IMR-90 (cell line): ENCODE measurements around the gene FBXO31. TPM values are rescaled to one million over a fixed set of nuclear protein-coding genes. Genes with fewer than 3 reads are reported as not detected.

ENCODE experiments used
- ATAC-seq: fragments of 200-7000 bp; cut with Tn5 transposase; 2 replicates; pipeline ENCODE4 v1.9.1; 2020; ENCODE audit warnings: low read depth, mild to moderate bottlenecking, moderate library complexity
- BruUV-seq: library from RNA; stranded (reverse); fragments of 400-500 nt; replicated peaks from 2 replicates; lab custom pipeline; 2021; lab: Mats Ljungman, UMichigan
- CTCF ChIA-PET: fragments of 300-600 bp; formaldehyde crosslinking; extraction: SDS; loops from one replicate; lab custom pipeline; 2021; ENCODE audit warnings: antibody characterized with exemption; lab: Yijun Ruan, JAX
- POLR2A ChIA-PET: fragments of 300-600 bp; sonication (Branson Sonifier 250); formaldehyde crosslinking; loops from one replicate; lab custom pipeline; 2022; ENCODE audit warnings: antibody characterized with exemption; ENCODE audit not compliant: unreplicated experiment; lab: Charles Lee
- DNase-seq: peaks from one replicate; pipeline ENCODE4 v3.0.0; 2013
- H2AFZ ChIP-seq: replicated peaks from 2 replicates; pipeline ENCODE3; 2013; ENCODE audit warnings: low read length, mild to moderate bottlenecking; ENCODE audit not compliant: poor library complexity
- H2AK5ac ChIP-seq: 2 replicates; pipeline ENCODE4 v1.6.1; 2013; ENCODE audit warnings: low read depth, low read length, inconsistent platforms
- H2AK9ac ChIP-seq: replicated peaks from 2 replicates; pipeline ENCODE3; 2013; ENCODE audit warnings: mild to moderate bottlenecking, low read depth, low read length, moderate library complexity; ENCODE audit not compliant: poor library complexity
- H2BK120ac ChIP-seq: 2 replicates; pipeline ENCODE4 v1.6.1; 2013; ENCODE audit warnings: low read depth, low read length, inconsistent platforms
- H2BK15ac ChIP-seq: 3 replicates; pipeline ENCODE4 v1.6.1; 2013; ENCODE audit warnings: low read depth, low read length, inconsistent platforms
- H2BK20ac ChIP-seq: 2 replicates; pipeline ENCODE4 v1.6.1; 2013; ENCODE audit warnings: low read depth, mild to moderate bottlenecking, inconsistent platforms, low read length, moderate library complexity
- H2BK5ac ChIP-seq: 2 replicates; pipeline ENCODE4 v1.6.1; 2013; ENCODE audit warnings: mild to moderate bottlenecking, low read depth, low read length, inconsistent platforms; ENCODE audit not compliant: poor library complexity, severe bottlenecking
- H3K14ac ChIP-seq: replicated peaks from 2 replicates; pipeline ENCODE4 v1.6.1; 2013; ENCODE audit warnings: low read depth, low read length, inconsistent platforms
- H3K18ac ChIP-seq: 2 replicates; pipeline ENCODE4 v1.6.1; 2013; ENCODE audit warnings: low read depth, low read length, control low read depth
- H3K23ac ChIP-seq: 2 replicates; pipeline ENCODE4 v1.6.1; 2013; ENCODE audit warnings: low read depth, low read length, inconsistent platforms
- H3K27ac ChIP-seq: 2 replicates; pipeline ENCODE4 v1.5.1; 2013; ENCODE audit warnings: mild to moderate bottlenecking, control low read depth, low read length; ENCODE audit not compliant: insufficient read depth
- H3K27me3 ChIP-seq: 2 replicates; pipeline ENCODE4 v1.6.1; 2013; ENCODE audit warnings: low read length; ENCODE audit not compliant: control insufficient read depth, insufficient read depth
- H3K36me3 ChIP-seq: 2 replicates; pipeline ENCODE4 v1.6.1; 2013; ENCODE audit warnings: low read length, mixed read lengths; ENCODE audit not compliant: control insufficient read depth, insufficient read depth
- H3K4ac ChIP-seq: 2 replicates; pipeline ENCODE4 v1.6.1; 2013; ENCODE audit warnings: low read depth, low read length, inconsistent platforms
- H3K4me1 ChIP-seq: 2 replicates; pipeline ENCODE4 v1.6.1; 2013; ENCODE audit warnings: low read length, mixed read lengths; ENCODE audit not compliant: control insufficient read depth, insufficient read depth
- H3K4me2 ChIP-seq: 2 replicates; pipeline ENCODE4 v1.6.1; 2013; ENCODE audit warnings: low read depth, mild to moderate bottlenecking, control low read depth, low read length, moderate library complexity
- H3K4me3 ChIP-seq: 2 replicates; pipeline ENCODE4 v1.5.1; 2013; ENCODE audit warnings: low read depth, mild to moderate bottlenecking, control low read depth, low read length, moderate library complexity; ENCODE audit not compliant: insufficient read depth
- H3K56ac ChIP-seq: 2 replicates; pipeline ENCODE4 v1.6.1; 2013; ENCODE audit warnings: low read length, inconsistent platforms; ENCODE audit not compliant: insufficient read depth; ENCODE audit errors: extremely low read depth
- H3K79me1 ChIP-seq, 2 experiments: 2 replicates each; pipeline ENCODE4 v1.6.1; 2013; ENCODE audit warnings: low read length in 2 of 2, inconsistent platforms in 1 of 2, low read depth in 1 of 2
- H3K9ac ChIP-seq: 2 replicates; pipeline ENCODE4 v1.6.1; 2013; ENCODE audit warnings: low read depth, low read length, control low read depth
- H3K9me1 ChIP-seq: 2 replicates; pipeline ENCODE4 v1.6.1; 2013; ENCODE audit warnings: low read length, inconsistent platforms; ENCODE audit not compliant: insufficient read depth
- H3K9me3 ChIP-seq: 2 replicates; pipeline ENCODE4 v1.6.1; 2013; ENCODE audit warnings: low read length; ENCODE audit not compliant: control insufficient read depth, insufficient read depth
- H4K20me1 ChIP-seq: 2 replicates; pipeline ENCODE4 v1.6.1; 2013; ENCODE audit warnings: low read length, inconsistent platforms; ENCODE audit not compliant: insufficient read depth
- H4K5ac ChIP-seq: 2 replicates; pipeline ENCODE4 v1.6.1; 2013; ENCODE audit warnings: mild to moderate bottlenecking, low read depth, low read length, control low read depth
- H4K8ac ChIP-seq, 2 experiments: 2 replicates each; pipeline ENCODE4 v1.6.1; 2013; ENCODE audit warnings: low read depth in 2 of 2, low read length in 2 of 2, control low read depth in 1 of 2, inconsistent platforms in 1 of 2
- H4K91ac ChIP-seq: 2 replicates; pipeline ENCODE4 v1.6.1; 2013; ENCODE audit warnings: low read depth, low read length, inconsistent platforms; ENCODE audit not compliant: insufficient read depth
- BHLHE40 ChIP-seq: fragments of 150-350 bp; IDR thresholded peaks from 2 replicates; pipeline ENCODE4 v1.6.1; 2016; ENCODE audit warnings: mild to moderate bottlenecking, low read depth, low read length
- CEBPB ChIP-seq: IDR thresholded peaks from 2 replicates; pipeline ENCODE4 v1.6.1; 2012; ENCODE audit warnings: low read depth, low read length, improper control_type of control experiment
- CHD1 ChIP-seq: IDR thresholded peaks from 2 replicates; pipeline ENCODE4 v1.6.1; 2012; ENCODE audit warnings: low read depth, low read length, improper control_type of control experiment
- CTCF ChIP-seq: conservative IDR thresholded peaks from 2 replicates; pipeline ENCODE4 v1.5.1; 2012; ENCODE audit warnings: mild to moderate bottlenecking, low read depth, low read length, improper control_type of control experiment
- ELK1 ChIP-seq: fragments of 150-350 bp; IDR thresholded peaks from 2 replicates; pipeline ENCODE4 v1.6.1; 2016; ENCODE audit warnings: low read depth, mild to moderate bottlenecking, low read length, moderate library complexity, borderline replicate concordance
- FOS ChIP-seq: fragments of 150-350 bp; IDR thresholded peaks from 2 replicates; pipeline ENCODE4 v1.6.1; 2016; ENCODE audit warnings: low read depth, low read length
- MAFK ChIP-seq: IDR thresholded peaks from 2 replicates; pipeline ENCODE4 v1.6.1; 2012; ENCODE audit warnings: low read depth, low read length, improper control_type of control experiment
- MAZ ChIP-seq: IDR thresholded peaks from 2 replicates; pipeline ENCODE4 v1.6.1; 2012; ENCODE audit warnings: low read depth, mild to moderate bottlenecking, low read length, improper control_type of control experiment, moderate library complexity, borderline replicate concordance
- MXI1 ChIP-seq: IDR thresholded peaks from 2 replicates; pipeline ENCODE4 v1.6.1; 2012; ENCODE audit warnings: low read depth, mild to moderate bottlenecking, low read length, moderate library complexity, borderline replicate concordance
- NFE2L2 ChIP-seq: fragments of 150-350 bp; IDR thresholded peaks from 2 replicates; pipeline ENCODE4 v1.6.1; 2016; ENCODE audit warnings: low read depth, mild to moderate bottlenecking, low read length
- POLR2A ChIP-seq: IDR thresholded peaks from 2 replicates; pipeline ENCODE4 v1.6.1; 2012; ENCODE audit warnings: mild to moderate bottlenecking, low read depth, low read length
- RAD21 ChIP-seq: IDR thresholded peaks from 2 replicates; pipeline ENCODE4 v1.6.1; 2012; ENCODE audit warnings: low read length, improper control_type of control experiment
- RCOR1 ChIP-seq: IDR thresholded peaks from 2 replicates; pipeline ENCODE4 v1.6.1; 2012; ENCODE audit warnings: mild to moderate bottlenecking, low read length, improper control_type of control experiment; ENCODE audit not compliant: insufficient replicate concordance
- SMC3 ChIP-seq: fragments of 150-350 bp; IDR thresholded peaks from 2 replicates; pipeline ENCODE4 v1.6.1; 2016; ENCODE audit warnings: low read depth, mild to moderate bottlenecking, antibody characterized with exemption, low read length, moderate library complexity
- USF2 ChIP-seq: fragments of 150-350 bp; IDR thresholded peaks from 2 replicates; pipeline ENCODE4 v1.6.1; 2017; ENCODE audit warnings: mild to moderate bottlenecking, antibody characterized with exemption, low read length, low read depth
- WGBS, 2 experiments: methylation state at CpG; one replicate each; pipeline versions ENCODE4 v1.1.5 to v1.1.7; 2013; ENCODE audit warnings: missing lambda C conversion rate in 2 of 2; ENCODE audit not compliant: insufficient read length in 1 of 2; ENCODE audit errors: extremely low coverage in 2 of 2; 5-methylcytosine and 5-hydroxymethylcytosine counted together
- dilution Hi-C: fragments of 300-500 bp; cut with HindIII; formaldehyde crosslinking; loops from one replicate; pipeline ENCODE4 v1.14.3; 2018; ENCODE audit warnings: low sequenced_read_pairs; ENCODE audit not compliant: unreplicated experiment
- in situ Hi-C: fragments of 300-500 bp; cut with MboI; formaldehyde crosslinking; loops from 3 replicates; pipeline ENCODE4 v1.14.3; 2019; ENCODE audit warnings: low sequenced_read_pairs, inconsistent platforms, mixed read lengths
- intact Hi-C: fragments of 100-400 bp; cut with micrococcal nuclease; formaldehyde crosslinking; loops from 2 replicates; pipeline ENCODE4 v1.10.0; 2022
- polyA plus RNA-seq, 3 experiments: library from polyadenylated mRNA; depleted of rRNA; stranded (reverse); fragments of >200 nt; gene quantifications; 2 replicates each; pipeline ENCODE4 v1.2.3, GENCODE V29; 2012; ENCODE audit warnings: low replicate concordance in 1 of 3
- total RNA-seq: library from RNA; depleted of rRNA; stranded (reverse); fragments of >200 nt; gene quantifications from 2 replicates; pipeline ENCODE4 v1.2.3, GENCODE V29; 2012

The FBXO31 gene
- total and polyA plus RNA-seq, 2 of the 4 experiments (the other 2 are of a cell fraction), result 10.4 to 16.9 TPM

GRCh38 chr16:87306516-87306915 lies 77.1 kb downstream of the FBXO31 start:
- Histone ChIP-seq H2AFZ (no peak overlapping the region), H3K18ac (no peak overlapping the region), H3K23ac (no peak overlapping the region), H2BK20ac (no peak overlapping the region), H4K8ac (no peak overlapping the region), H2BK5ac (no peak overlapping the region), H2AK5ac (no peak overlapping the region), H2AK9ac (no peak overlapping the region), H3K9ac (no peak overlapping the region), H2BK120ac (no peak overlapping the region), H3K4me1 (no peaks in the 10 kb centered on the region), H3K4me2 (no peak overlapping the region), H3K9me1 (no peaks in the 10 kb centered on the region), H4K20me1 (no peaks in the 10 kb centered on the region), H3K27ac (no peak overlapping the region), H4K5ac (no peak overlapping the region), H3K4me3 (no peak overlapping the region), H3K56ac (no peak overlapping the region), H4K91ac (no peak overlapping the region), H3K27me3 (no peaks in the 10 kb centered on the region), H3K9me3 (peaks cover 6% of the 10 kb centered on the region), H3K4ac (no peak overlapping the region), H3K36me3 (no peaks in the 10 kb centered on the region), H3K79me1 (no peaks in the 10 kb centered on the region), H2BK15ac (no peak overlapping the region), H3K14ac (no peak overlapping the region)
- BruUV-seq, result no TSS peak
- in situ Hi-C loops, result no loop called here
- no peak for TF ChIP-seq MXI1
- no peak for TF ChIP-seq USF2
- TF ChIP-seq FOS, result no peak
- no peak for TF ChIP-seq RAD21
- no peak for TF ChIP-seq MAFK
- no peak for TF ChIP-seq ELK1
- no peak for TF ChIP-seq RCOR1
- TF ChIP-seq POLR2A, result no peak
- TF ChIP-seq CEBPB, result no peak
- no peak for TF ChIP-seq NFE2L2
- no peak for TF ChIP-seq CTCF
- no peak for TF ChIP-seq BHLHE40
- no peak for TF ChIP-seq CHD1
- TF ChIP-seq MAZ, result no peak
- no peak for TF ChIP-seq SMC3
- ChIA-PET CTCF (no interaction called here), POLR2A (no interaction called here)
- DNase-seq (no peak), ATAC-seq (no peak)
- no CpG with 5 or more reads among the region's 3 CpGs for WGBS, 2 experiments
- intact Hi-C loops, result no loop called here
- dilution Hi-C loops, result no loop called here
